Measurements from ENCODE around the gene DPYD. TPM values are rescaled to one million over a fixed set of nuclear protein-coding genes. Genes with fewer than 3 reads are reported as not detected.

The DPYD gene
- total and polyA plus RNA-seq, 2 donors from 2014 or later: 4.9 to 41.6 TPM

GRCh38 chr1:97936976-97937375 lies 16.1 kb upstream of the DPYD start:
- peak in 1 of 5 donors; percentile 4 for DNase-seq
- no peak overlapping the region for H3K27ac ChIP-seq (ENCODE audit: low read depth in 2 of 2, low read length in 2 of 2)
- H3K9me3 ChIP-seq (ENCODE audit: control insufficient read depth in 2 of 3, insufficient read depth in 1 of 3, low read length in 3 of 3): no peaks in the 10 kb centered on the region
- H3K4me3 ChIP-seq (ENCODE audit: low read length in 3 of 3): no peak overlapping the region
- no peaks in the 10 kb centered on the region for H3K4me1 ChIP-seq (ENCODE audit: control insufficient read depth in 2 of 3, insufficient read depth in 2 of 3, low read depth in 1 of 3, low read length in 3 of 3)
- FAIRE-seq: no peak
- no peak for TF ChIP-seq CTCF (IDR thresholded peaks at IDR 0.05; ENCODE audit: borderline replicate concordance, extremely low read depth, insufficient read depth)
- H3K36me3 ChIP-seq (ENCODE audit: control insufficient read depth in 2 of 3, insufficient read depth in 3 of 3, low read length in 3 of 3): no peaks in the 10 kb centered on the region
- no peak overlapping the region for H3K9ac ChIP-seq (ENCODE audit: low read length in 3 of 3)
- no peaks in the 10 kb centered on the region for H3K27me3 ChIP-seq (ENCODE audit: control insufficient read depth, insufficient read depth, low read length)
- intact Hi-C loops (cut with DNase I): no loop called here

GRCh38 chr1:97934491-97934890 lies 13.7 kb upstream of the DPYD start:
- DNase-seq (no peak), FAIRE-seq (no peak)
- no peaks in the 10 kb centered on the region for H3K36me3 ChIP-seq (ENCODE audit: control insufficient read depth in 2 of 3, insufficient read depth in 3 of 3, low read length in 3 of 3)
- no peak for TF ChIP-seq CTCF (IDR thresholded peaks at IDR 0.05; ENCODE audit: borderline replicate concordance, extremely low read depth, insufficient read depth)
- no peaks in the 10 kb centered on the region for H3K27me3 ChIP-seq (ENCODE audit: control insufficient read depth, insufficient read depth, low read length)
- H3K4me3 ChIP-seq (ENCODE audit: low read length in 3 of 3): no peak overlapping the region
- H3K9me3 ChIP-seq (ENCODE audit: control insufficient read depth in 2 of 3, insufficient read depth in 1 of 3, low read length in 3 of 3): no peaks in the 10 kb centered on the region
- no peak overlapping the region for H3K27ac ChIP-seq (ENCODE audit: low read depth in 2 of 2, low read length in 2 of 2)
- H3K4me1 ChIP-seq (ENCODE audit: control insufficient read depth in 2 of 3, insufficient read depth in 2 of 3, low read depth in 1 of 3, low read length in 3 of 3): no peaks in the 10 kb centered on the region
- H3K9ac ChIP-seq (ENCODE audit: low read length in 3 of 3): no peak overlapping the region
- intact Hi-C loops (cut with DNase I): no loop called here

GRCh38 chr1:97929874-97930851 lies 9.3 kb upstream of the DPYD start:
- TF ChIP-seq CTCF (IDR thresholded peaks at IDR 0.05; ENCODE audit: borderline replicate concordance, extremely low read depth, insufficient read depth): no peak
- DNase-seq (no peak), FAIRE-seq (no peak)

More at GRCh38 chr1:97929874-97930851, 9.3 kb upstream of the DPYD start:
- Histone ChIP-seq H3K27ac (ENCODE audit: low read depth in 2 of 2, low read length in 2 of 2) (no peak overlapping the region), H3K9me3 (ENCODE audit: control insufficient read depth in 2 of 3, insufficient read depth in 1 of 3, low read length in 3 of 3) (no peaks in the 10 kb centered on the region), H3K4me1 (ENCODE audit: control insufficient read depth in 2 of 3, insufficient read depth in 2 of 3, low read depth in 1 of 3, low read length in 3 of 3) (no peaks in the 10 kb centered on the region), H3K4me3 (ENCODE audit: low read length in 3 of 3) (no peak overlapping the region), H3K27me3 (ENCODE audit: control insufficient read depth, insufficient read depth, low read length) (no peaks in the 10 kb centered on the region), H3K36me3 (ENCODE audit: control insufficient read depth in 2 of 3, insufficient read depth in 3 of 3, low read length in 3 of 3) (no peaks in the 10 kb centered on the region), H3K9ac (ENCODE audit: low read length in 3 of 3) (no peak overlapping the region)
- intact Hi-C loops (cut with DNase I): no loop called here

Measured in kidney (tissue), 14 donors.